ENCODE measurements around the gene HLCS. TPM values are rescaled to one million over a fixed set of nuclear protein-coding genes. Genes with fewer than 3 reads are reported as not detected.

Gene HLCS
- total and polyA plus RNA-seq, 2 donors from 2014 or later = 4.5 to 29.6 TPM

GRCh38 chr21:36792505-36792967 is 173.9 kb downstream of the HLCS start:
- H3K27me3 ChIP-seq (ENCODE audit: control insufficient read depth, insufficient read depth, low read length) = no peaks in the 10 kb centered on the region
- peaks cover 0 to 8% (median 0%) of the 10 kb centered on the region in 3 donors for H3K9me3 ChIP-seq (ENCODE audit: control insufficient read depth in 2 of 3, insufficient read depth in 1 of 3, low read length in 3 of 3)
- no peaks in the 10 kb centered on the region for H3K36me3 ChIP-seq (ENCODE audit: control insufficient read depth in 2 of 3, insufficient read depth in 3 of 3, low read length in 3 of 3)
- DNase-seq (no peak), FAIRE-seq (no peak)
- TF ChIP-seq CTCF (IDR thresholded peaks at IDR 0.05; ENCODE audit: borderline replicate concordance, extremely low read depth, insufficient read depth) = no peak
- no peak overlapping the region for H3K27ac ChIP-seq (ENCODE audit: low read depth in 2 of 2, low read length in 2 of 2)
- H3K9ac ChIP-seq (ENCODE audit: low read length in 3 of 3) = no peak overlapping the region
- H3K4me1 ChIP-seq (ENCODE audit: control insufficient read depth in 2 of 3, insufficient read depth in 2 of 3, low read depth in 1 of 3, low read length in 3 of 3) = no peaks in the 10 kb centered on the region
- intact Hi-C loops (cut with DNase I) = no loop called here
- H3K4me3 ChIP-seq (ENCODE audit: low read length in 3 of 3) = no peak overlapping the region

- Histone ChIP-seq H3K27ac (ENCODE audit: low read depth in 2 of 2, low read length in 2 of 2) (no peak overlapping the region), H3K36me3 (ENCODE audit: control insufficient read depth in 2 of 3, insufficient read depth in 3 of 3, low read length in 3 of 3) (no peaks in the 10 kb centered on the region), H3K27me3 (ENCODE audit: control insufficient read depth, insufficient read depth, low read length) (no peaks in the 10 kb centered on the region), H3K4me1 (ENCODE audit: control insufficient read depth in 2 of 3, insufficient read depth in 2 of 3, low read depth in 1 of 3, low read length in 3 of 3) (no peaks in the 10 kb centered on the region), H3K4me3 (ENCODE audit: low read length in 3 of 3) (no peak overlapping the region), H3K9me3 (ENCODE audit: control insufficient read depth in 2 of 3, insufficient read depth in 1 of 3, low read length in 3 of 3) (peaks cover 0 to 8% (median 0%) of the 10 kb centered on the region in 3 donors), H3K9ac (ENCODE audit: low read length in 3 of 3) (no peak overlapping the region)
- DNase-seq (peak in 2 of 5 donors; percentile 31 to 49), FAIRE-seq (no peak)
- intact Hi-C loops (cut with DNase I) = no loop called here
- TF ChIP-seq CTCF (IDR thresholded peaks at IDR 0.05; ENCODE audit: borderline replicate concordance, extremely low read depth, insufficient read depth) = no peak
Observed at GRCh38 chr21:36791695-36792470, 174.6 kb downstream of the HLCS start.

GRCh38 chr21:36791180-36791579 is 175.3 kb downstream of the HLCS start:
- Histone ChIP-seq H3K27ac (ENCODE audit: low read depth in 2 of 2, low read length in 2 of 2) (no peak overlapping the region), H3K9ac (ENCODE audit: low read length in 3 of 3) (no peak overlapping the region), H3K9me3 (ENCODE audit: control insufficient read depth in 2 of 3, insufficient read depth in 1 of 3, low read length in 3 of 3) (peaks cover 0 to 3% (median 0%) of the 10 kb centered on the region in 3 donors), H3K36me3 (ENCODE audit: control insufficient read depth in 2 of 3, insufficient read depth in 3 of 3, low read length in 3 of 3) (no peaks in the 10 kb centered on the region), H3K4me1 (ENCODE audit: control insufficient read depth in 2 of 3, insufficient read depth in 2 of 3, low read depth in 1 of 3, low read length in 3 of 3) (no peaks in the 10 kb centered on the region), H3K4me3 (ENCODE audit: low read length in 3 of 3) (no peak overlapping the region), H3K27me3 (ENCODE audit: control insufficient read depth, insufficient read depth, low read length) (no peaks in the 10 kb centered on the region)
- DNase-seq (no peak), FAIRE-seq (no peak)
- intact Hi-C loops (cut with DNase I) = no loop called here
- TF ChIP-seq CTCF (IDR thresholded peaks at IDR 0.05; ENCODE audit: borderline replicate concordance, extremely low read depth, insufficient read depth) = no peak
